MM.1S (cell line): ENCODE measurements around the gene IFITM10.

Source experiments
- CTCF ChIP-seq: fragments of 300-600 bp; sonication (generic); IDR thresholded peaks from 2 replicates; pipeline ENCODE4 v1.5.1; 2016; ENCODE audit warnings: antibody characterized with exemption, low read length, mixed read lengths
- EZH2 ChIP-seq: fragments of 300-600 bp; sonication (generic); optimal IDR thresholded peaks from 2 replicates; pipeline ENCODE3; 2017; ENCODE audit warnings: low read depth, mild to moderate bottlenecking, antibody characterized with exemption, low read length, mixed read lengths
- EZH2phosphoT487 ChIP-seq: fragments of 300-600 bp; sonication (generic); IDR thresholded peaks from 2 replicates; pipeline ENCODE4 v1.6.1; 2018; ENCODE audit warnings: antibody characterized with exemption, low read length

GRCh38 chr11:1779034-1779805 is 28.8 kb upstream of the IFITM10 start:
- no peak for TF ChIP-seq CTCF
- TF ChIP-seq EZH2: no peak
- no peak for TF ChIP-seq EZH2phosphoT487
